Lower leg skin (tissue), 3 donors: ENCODE measurements around the gene PEX1.

Experiments used
- CTCF ChIP-seq, 3 donors: fragments of 450-650 bp; IDR thresholded peaks; one replicate each; pipeline ENCODE4 v1.5.1; 2016; ENCODE audit warnings: antibody characterized with exemption in 3 of 3, mild to moderate bottlenecking in 3 of 3, moderate library complexity in 2 of 3
- POLR2A ChIP-seq, 2 donors: fragments of 450-650 bp; IDR thresholded peaks; one replicate each; pipeline ENCODE4 v1.6.1; 2016 to 2017; ENCODE audit warnings: antibody characterized with exemption in 2 of 2, mild to moderate bottlenecking in 1 of 2, moderate library complexity in 1 of 2

- TF ChIP-seq CTCF (IDR thresholded peaks at IDR 0.05) (no peak), POLR2A (IDR thresholded peaks at IDR 0.05) (no peak)
Observed at GRCh38 chr7:92446869-92447344, 81.4 kb downstream of the PEX1 start.
